T-cell (primary cell): ENCODE results near the gene ANKH. TPM values are rescaled to one million over a fixed set of nuclear protein-coding genes. Genes with fewer than 3 reads are reported as not detected.

Source experiments
- ATAC-seq, 4 experiments: fragments of 200-7000 bp in 3 of 4; fragments of 150-1000 bp in 1 of 4; cut with Tn5 transposase; replicated peaks in 1 of 4; 1 replicate in 3 of 4; 2 replicates in 1 of 4; pipeline ENCODE4 v1.10.0; 2021; ENCODE audit warnings: moderate library complexity in 3 of 4, mild to moderate bottlenecking in 2 of 4, moderate number of reproducible peaks in 1 of 4
- CTCF ChIA-PET, 2 donors: fragments of 300-600 bp; sonication (Branson Sonifier 250); formaldehyde crosslinking; loops; one replicate each; lab custom pipeline; 2022; ENCODE audit warnings: antibody characterized with exemption in 2 of 2; lab: Charles Lee
- POLR2A ChIA-PET, 2 donors: fragments of 300-600 bp; sonication (Branson Sonifier 250); formaldehyde crosslinking; loops; one replicate each; lab custom pipeline; 2022; ENCODE audit warnings: antibody characterized with exemption in 2 of 2; lab: Charles Lee
- DNase-seq, 35 experiments: peaks; one replicate each; pipeline versions ENCODE4 v3.0.0 to v3.0.0-alpha.2; 2013 to 2023
- H3K27ac ChIP-seq: one replicate; pipeline ENCODE4 v1.5.1; 2013; ENCODE audit warnings: low read length
- H3K27me3 ChIP-seq, 2 experiments: replicated peaks in 1 of 2; 1 replicate in 1 of 2; 2 replicates in 1 of 2; pipeline versions ENCODE4 v1.6.1 to v1.7.0; 2013; ENCODE audit warnings: low read length in 1 of 2, mixed read lengths in 1 of 2; ENCODE audit not compliant: control insufficient read depth in 2 of 2, insufficient read depth in 2 of 2; ENCODE audit errors: extremely low read depth in 1 of 2
- H3K36me3 ChIP-seq, 2 donors: 1 replicate in 1 of 2; 2 replicates in 1 of 2; pipeline versions ENCODE4 v1.6.1 to v1.7.0; 2013; ENCODE audit warnings: low read length in 1 of 2; ENCODE audit not compliant: control insufficient read depth in 2 of 2, insufficient read depth in 1 of 2; ENCODE audit errors: extremely low read depth in 1 of 2
- H3K4me1 ChIP-seq, 2 experiments: 1 replicate in 1 of 2; 2 replicates in 1 of 2; pipeline versions ENCODE4 v1.6.1 to v1.7.0; 2013; ENCODE audit warnings: low read length in 2 of 2, mixed read lengths in 1 of 2; ENCODE audit not compliant: insufficient read depth in 2 of 2, control insufficient read depth in 1 of 2; ENCODE audit errors: extremely low read depth in 1 of 2
- H3K4me3 ChIP-seq, 2 donors: 1 replicate in 1 of 2; 2 replicates in 1 of 2; pipeline versions ENCODE4 v1.5.1 to v1.7.0; 2013; ENCODE audit warnings: mild to moderate bottlenecking in 2 of 2, low read length in 1 of 2, moderate library complexity in 1 of 2; ENCODE audit not compliant: control insufficient read depth in 1 of 2; ENCODE audit errors: extremely low read depth in 1 of 2
- H3K9me3 ChIP-seq: 2 replicates; pipeline ENCODE4 v1.7.0; 2013
- H3K27ac Mint-ChIP-seq, 2 donors: one replicate each; pipeline ENCODE4 v1.8.0; 2020 to 2021; ENCODE audit warnings: mild to moderate bottlenecking in 2 of 2, mixed read lengths in 2 of 2
- H3K27me3 Mint-ChIP-seq, 2 donors: one replicate each; pipeline ENCODE4 v1.8.0; 2021 to 2022; ENCODE audit warnings: mixed read lengths in 2 of 2
- H3K36me3 Mint-ChIP-seq: one replicate; pipeline ENCODE4 v1.8.0; 2021; ENCODE audit warnings: mixed read lengths
- H3K4me1 Mint-ChIP-seq, 3 donors: one replicate each; pipeline ENCODE4 v1.8.0; 2020 to 2022; ENCODE audit warnings: mixed read lengths in 3 of 3, mild to moderate bottlenecking in 1 of 3
- H3K4me3 Mint-ChIP-seq, 3 donors: one replicate each; pipeline ENCODE4 v1.8.0; 2020 to 2022; ENCODE audit warnings: mild to moderate bottlenecking in 3 of 3, mixed read lengths in 3 of 3, moderate library complexity in 3 of 3
- H3K9me3 Mint-ChIP-seq, 3 donors: one replicate each; pipeline ENCODE4 v1.8.0; 2020 to 2022; ENCODE audit warnings: mixed read lengths in 3 of 3
- WGBS: methylation state at CpG from one replicate; pipeline ENCODE4 v1.1.5; 2013; ENCODE audit warnings: missing lambda C conversion rate; ENCODE audit not compliant: insufficient coverage; 5-methylcytosine and 5-hydroxymethylcytosine counted together
- total RNA-seq, 35 experiments: library from RNA in 6 of 35; stranded (reverse) in 6 of 35; fragments of 120-200 nt in 1 of 35; gene quantifications; one replicate each; pipeline versions ENCODE4 v1.2.1 to v1.2.4 and lab custom pipeline; 2013 to 2026

The ANKH gene
- total RNA-seq, 5 donors from 2014 or later (not counting 1 experiment from before 2014, with no cell fraction given) = 98.9 to 200 (median 167) TPM

DNA sequence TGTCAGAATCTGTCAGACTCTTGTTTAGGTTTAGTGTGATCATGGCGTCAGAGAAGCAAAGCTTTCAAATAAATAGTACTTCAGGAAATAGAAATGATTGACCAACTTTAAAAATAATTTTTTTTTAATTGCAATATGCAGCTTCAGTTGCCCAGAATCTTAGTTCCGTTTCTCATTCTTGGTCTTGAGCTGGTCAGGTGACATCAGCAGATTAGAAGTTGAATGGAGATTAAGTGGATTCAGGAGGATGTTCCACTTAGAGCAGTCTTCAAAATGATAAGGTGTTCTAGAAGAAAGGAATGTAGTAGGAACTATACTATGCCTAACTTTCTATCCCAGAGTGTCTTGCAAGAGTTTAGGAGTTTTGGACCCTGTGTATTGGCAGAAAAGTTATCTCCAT is 176.4 kb downstream of the ANKH start:
- peaks cover 6 to 82% of the 10 kb centered on the region in 2 donors for H3K36me3 ChIP-seq
- no peaks in the 10 kb centered on the region for H3K4me1 ChIP-seq
- ChIA-PET CTCF (interaction anchor here in 1 of 2 donors (0.6 to 1.5 kb wide), 4 partner anchors 10 to 48 kb away, joined by 3 to 4 read pairs (median 4); no protein-coding TSS in a partner anchor), POLR2A (interaction anchor here in 1 of 2 donors (0.6 kb wide), 1 partner anchor 66 kb away, joined by 3 read pairs; no protein-coding TSS in a partner anchor)
- no peak overlapping the region for H3K4me3 ChIP-seq
- ATAC-seq (no peak), DNase-seq (no peak)
- no peaks in the 10 kb centered on the region for H3K27me3 ChIP-seq
- Mint-ChIP-seq H3K4me1 (peaks cover 22 to 38% (median 24%) of the 10 kb centered on the region in 3 donors), H3K36me3 (peaks cover 80% of the 10 kb centered on the region), H3K27me3 (no peaks in the 10 kb centered on the region), H3K4me3 (no peak overlapping the region), H3K9me3 (peaks cover 0 to 3% (median 0%) of the 10 kb centered on the region in 3 donors), H3K27ac (peak overlapping the region in 1 of 2 donors; percentile 39)
- no peak overlapping the region for H3K27ac ChIP-seq
- H3K9me3 ChIP-seq = no peaks in the 10 kb centered on the region
- no CpG with 5 or more reads among the region's 2 CpGs for WGBS

- no peaks in the 10 kb centered on the region for H3K9me3 ChIP-seq
- DNase-seq = no peak
- no peak for ATAC-seq
- H3K4me1 ChIP-seq = no peaks in the 10 kb centered on the region
- 93% methylated on average over 3 of the region's 5 CpGs for WGBS
- ChIA-PET CTCF (interaction anchor here in 1 of 2 donors (1.0 kb wide), 1 partner anchor 34 kb away, joined by 3 read pairs; no protein-coding TSS in a partner anchor), POLR2A (no interaction called here)
- Mint-ChIP-seq H3K9me3 (peaks cover 0 to 4% (median 3%) of the 10 kb centered on the region in 3 donors), H3K27me3 (no peaks in the 10 kb centered on the region), H3K4me1 (peaks cover 12 to 21% (median 13%) of the 10 kb centered on the region in 3 donors), H3K36me3 (peaks cover 81% of the 10 kb centered on the region), H3K4me3 (no peak overlapping the region), H3K27ac (no peak overlapping the region)
- H3K36me3 ChIP-seq = peaks cover 15 to 84% of the 10 kb centered on the region in 2 donors
- no peak overlapping the region for H3K27ac ChIP-seq
- no peaks in the 10 kb centered on the region for H3K27me3 ChIP-seq
- H3K4me3 ChIP-seq = no peak overlapping the region
Observed at GRCh38 chr5:14693070-14693469, 178.5 kb downstream of the ANKH start.

- H3K9me3 ChIP-seq = no peaks in the 10 kb centered on the region
- no peak overlapping the region for H3K4me3 Mint-ChIP-seq
- peaks cover 3 to 8% of the 10 kb centered on the region in 2 experiments for H3K4me1 ChIP-seq
- H3K4me1 Mint-ChIP-seq = peaks cover 12 to 22% (median 14%) of the 10 kb centered on the region in 3 donors
- CTCF ChIA-PET = interaction anchor here (0.6 to 1.0 kb wide), 3 partner anchors 259 to 326 kb away, joined by 3 to 5 read pairs (median 3); no protein-coding TSS in a partner anchor
- POLR2A ChIA-PET = no interaction called here
- peak overlapping the region in 1 of 2 donors; percentile 23 for H3K27ac Mint-ChIP-seq
- H3K9me3 Mint-ChIP-seq = peaks cover 0 to 4% (median 3%) of the 10 kb centered on the region in 3 donors
- peaks cover 16 to 77% of the 10 kb centered on the region in 2 donors for H3K36me3 ChIP-seq
- H3K27me3 ChIP-seq = no peaks in the 10 kb centered on the region
- no peak overlapping the region for H3K4me3 ChIP-seq
- H3K27me3 Mint-ChIP-seq = no peaks in the 10 kb centered on the region
- 100% methylated on average over 1 of the region's 4 CpGs for WGBS
- H3K27ac ChIP-seq = no peak overlapping the region
- DNase-seq (no peak), ATAC-seq (no peak)
- peaks cover 67% of the 10 kb centered on the region for H3K36me3 Mint-ChIP-seq
Observed at GRCh38 chr5:14687023-14687665, 184.4 kb downstream of the ANKH start.

- ATAC-seq (no peak), DNase-seq (no peak)
- Mint-ChIP-seq H3K27ac (peak overlapping the region in 1 of 2 donors; percentile 23), H3K4me1 (peaks cover 12 to 22% (median 14%) of the 10 kb centered on the region in 3 donors), H3K4me3 (no peak overlapping the region), H3K36me3 (peaks cover 64% of the 10 kb centered on the region), H3K27me3 (no peaks in the 10 kb centered on the region), H3K9me3 (peaks cover 0 to 4% (median 3%) of the 10 kb centered on the region in 3 donors)
- Histone ChIP-seq H3K4me1 (peaks cover 3 to 8% of the 10 kb centered on the region in 2 experiments), H3K27ac (no peak overlapping the region), H3K9me3 (no peaks in the 10 kb centered on the region), H3K4me3 (no peak overlapping the region), H3K36me3 (peaks cover 16 to 80% of the 10 kb centered on the region in 2 donors), H3K27me3 (no peaks in the 10 kb centered on the region)
- ChIA-PET POLR2A (interaction anchor here in 1 of 2 donors (0.6 to 0.7 kb wide), 2 partner anchors 21 to 86 kb away, joined by 3 read pairs; no protein-coding TSS in a partner anchor), CTCF (interaction anchor here (0.7 to 4.2 kb wide), 5 partner anchors 16 to 317 kb away, joined by 3 to 29 read pairs (median 5); no protein-coding TSS in a partner anchor)
Observed at GRCh38 chr5:14686517-14686916, 185.1 kb downstream of the ANKH start.

GRCh38 chr5:14685757-14686156 is 185.8 kb downstream of the ANKH start:
- ATAC-seq (peak; percentile 81 to 85 (median 83)), DNase-seq (peak in 20 of 35 experiments; percentile 8 to 73 (median 31))
- Mint-ChIP-seq H3K9me3 (peaks cover 0 to 4% (median 3%) of the 10 kb centered on the region in 3 donors), H3K27me3 (no peaks in the 10 kb centered on the region), H3K27ac (peak overlapping the region; percentile 50 to 88), H3K4me3 (peak overlapping the region; percentile 41 to 57 (median 42)), H3K4me1 (peaks cover 12 to 18% (median 14%) of the 10 kb centered on the region in 3 donors), H3K36me3 (peaks cover 63% of the 10 kb centered on the region)
- POLR2A ChIA-PET = interaction anchor here in 1 of 2 donors (1.0 kb wide), 1 partner anchor 22 kb away, joined by 3 read pairs; no protein-coding TSS in a partner anchor
- Histone ChIP-seq H3K4me3 (no peak overlapping the region), H3K36me3 (peaks cover 16 to 80% of the 10 kb centered on the region in 2 donors), H3K4me1 (peaks cover 3 to 8% of the 10 kb centered on the region in 2 experiments), H3K27ac (no peak overlapping the region), H3K9me3 (no peaks in the 10 kb centered on the region), H3K27me3 (no peaks in the 10 kb centered on the region)
- WGBS = no CpG with 5 or more reads among the region's 6 CpGs
- CTCF ChIA-PET = interaction anchor here (0.6 to 4.2 kb wide), 21 partner anchors 10 to 324 kb away, joined by 3 to 29 read pairs (median 5); partner anchors contain the start of gene ANKH (in 1 of the 2)

- no peak for ATAC-seq
- Mint-ChIP-seq H3K9me3 (peaks cover 0 to under 1% (median 0%) of the 10 kb centered on the region in 3 donors), H3K27me3 (no peaks in the 10 kb centered on the region), H3K27ac (peak overlapping the region; percentile 57 to 62), H3K36me3 (peaks cover 57% of the 10 kb centered on the region), H3K4me1 (peaks cover 12 to 18% (median 14%) of the 10 kb centered on the region in 3 donors), H3K4me3 (no peak overlapping the region)
- Histone ChIP-seq H3K27ac (no peak overlapping the region), H3K27me3 (no peaks in the 10 kb centered on the region), H3K4me1 (peaks cover 3 to 8% of the 10 kb centered on the region in 2 experiments), H3K9me3 (no peaks in the 10 kb centered on the region), H3K36me3 (peaks cover 13 to 79% of the 10 kb centered on the region in 2 donors), H3K4me3 (no peak overlapping the region)
- no peak for DNase-seq
- 92% methylated on average over 4 of the region's 5 CpGs for WGBS
- ChIA-PET CTCF (interaction anchor here (0.5 to 4.2 kb wide), 14 partner anchors 12 to 319 kb away, joined by 3 to 29 read pairs (median 6); no protein-coding TSS in a partner anchor), POLR2A (interaction anchor here in 1 of 2 donors (0.6 kb wide), 1 partner anchor 295 kb away, joined by 4 read pairs; no protein-coding TSS in a partner anchor)
Observed at GRCh38 chr5:14684757-14685156, 186.8 kb downstream of the ANKH start.
